ENCODE data around the gene PLEKHM1. TPM values are rescaled to one million over a fixed set of nuclear protein-coding genes. Genes with fewer than 3 reads are reported as not detected.

The PLEKHM1 gene
- total and polyA plus RNA-seq, 4 experiments from 2014 or later: 6.8 to 92.5 (median 50.9) TPM

GRCh38 chr17:45389354-45389753 is 101.2 kb downstream of the PLEKHM1 start:
- Mint-ChIP-seq H3K27me3 (peaks cover 5 to 9% of the 10 kb centered on the region in 2 donors), H3K27ac (peak overlapping the region in 1 of 7 donors; percentile 40), H3K36me3 (peaks cover 0 to 8% of the 10 kb centered on the region in 2 donors), H3K9me3 (no peaks in the 10 kb centered on the region), H3K4me1 (peaks cover 0 to 8% (median 4%) of the 10 kb centered on the region in 4 donors), H3K4me3 (peak overlapping the region in 1 of 8 donors; percentile 53)
- DNase-seq: no peak
- Histone ChIP-seq H3K9me3 (ENCODE audit: control insufficient read depth in 1 of 2, low read length in 2 of 2) (no peaks in the 10 kb centered on the region), H3K36me3 (ENCODE audit: insufficient read depth, low read length) (peaks cover 3% of the 10 kb centered on the region), H3K4me1 (ENCODE audit: insufficient read depth, low read length) (peaks cover 4% of the 10 kb centered on the region), H3K27ac (ENCODE audit: low read depth, low read length) (no peak overlapping the region), H3K4me3 (ENCODE audit: low read length in 2 of 2) (no peak overlapping the region), H3K27me3 (ENCODE audit: insufficient read depth, low read length) (no peaks in the 10 kb centered on the region)
- POLR2A ChIA-PET (ENCODE audit: partially characterized antibody): interaction anchor here (0.6 to 1.2 kb wide), 3 partner anchors 72 to 163 kb away, joined by 3 to 4 read pairs (median 3); no protein-coding TSS in a partner anchor
- CTCF ChIA-PET (ENCODE audit: partially characterized antibody): interaction anchor here (0.9 to 10.6 kb wide), 7 partner anchors 12 to 254 kb away, joined by 3 to 215 read pairs (median 4); partner anchors contain the start of genes ACBD4 and MAP3K14
- intact Hi-C loops (cut with micrococcal nuclease): no loop called here

- ChIA-PET POLR2A (ENCODE audit: partially characterized antibody) (interaction anchor here (0.6 to 1.2 kb wide), 2 partner anchors 71 to 163 kb away, joined by 3 to 4 read pairs; no protein-coding TSS in a partner anchor), CTCF (ENCODE audit: partially characterized antibody) (interaction anchor here (0.9 to 10.6 kb wide), 9 partner anchors 11 to 253 kb away, joined by 3 to 215 read pairs (median 4); partner anchors contain the start of genes ACBD4 and MAP3K14)
- intact Hi-C loops (cut with micrococcal nuclease): no loop called here
- peak overlapping the region in 1 of 7 donors; percentile 65 for H3K27ac Mint-ChIP-seq
- peaks cover 4% of the 10 kb centered on the region for H3K4me1 ChIP-seq (ENCODE audit: insufficient read depth, low read length)
- no peak overlapping the region for H3K4me3 Mint-ChIP-seq
- H3K4me1 Mint-ChIP-seq: peaks cover 0 to 8% (median 4%) of the 10 kb centered on the region in 4 donors
- H3K4me3 ChIP-seq (ENCODE audit: low read length in 2 of 2): no peak overlapping the region
- H3K27ac ChIP-seq (ENCODE audit: low read depth, low read length): no peak overlapping the region
- H3K36me3 ChIP-seq (ENCODE audit: insufficient read depth, low read length): no peaks in the 10 kb centered on the region
- peaks cover 0 to 6% of the 10 kb centered on the region in 2 donors for H3K36me3 Mint-ChIP-seq
- H3K27me3 Mint-ChIP-seq: peaks cover 5 to 9% of the 10 kb centered on the region in 2 donors
- no peaks in the 10 kb centered on the region for H3K27me3 ChIP-seq (ENCODE audit: insufficient read depth, low read length)
- DNase-seq: no peak
- no peaks in the 10 kb centered on the region for H3K9me3 ChIP-seq (ENCODE audit: control insufficient read depth in 1 of 2, low read length in 2 of 2)
- no peaks in the 10 kb centered on the region for H3K9me3 Mint-ChIP-seq
Observed at GRCh38 chr17:45388604-45389325, 101.8 kb downstream of the PLEKHM1 start.

GRCh38 chr17:45387739-45388138 is 102.8 kb downstream of the PLEKHM1 start:
- Mint-ChIP-seq H3K27me3 (peaks cover 5 to 9% of the 10 kb centered on the region in 2 donors), H3K4me1 (peaks cover 0 to 6% (median 4%) of the 10 kb centered on the region in 4 donors), H3K9me3 (no peaks in the 10 kb centered on the region), H3K4me3 (no peak overlapping the region), H3K27ac (peak overlapping the region in 1 of 7 donors; percentile 52), H3K36me3 (peaks cover 0 to 3% of the 10 kb centered on the region in 2 donors)
- Histone ChIP-seq H3K4me3 (ENCODE audit: low read length in 2 of 2) (no peak overlapping the region), H3K36me3 (ENCODE audit: insufficient read depth, low read length) (no peaks in the 10 kb centered on the region), H3K27ac (ENCODE audit: low read depth, low read length) (no peak overlapping the region), H3K9me3 (ENCODE audit: control insufficient read depth in 1 of 2, low read length in 2 of 2) (no peaks in the 10 kb centered on the region), H3K27me3 (ENCODE audit: insufficient read depth, low read length) (no peaks in the 10 kb centered on the region), H3K4me1 (ENCODE audit: insufficient read depth, low read length) (peaks cover 4% of the 10 kb centered on the region)
- intact Hi-C loops (cut with micrococcal nuclease): no loop called here
- DNase-seq: no peak
- CTCF ChIA-PET (ENCODE audit: partially characterized antibody): interaction anchor here (1.0 to 10.6 kb wide), 10 partner anchors 10 to 172 kb away, joined by 3 to 215 read pairs (median 4); no protein-coding TSS in a partner anchor
- POLR2A ChIA-PET (ENCODE audit: partially characterized antibody): interaction anchor here (0.6 kb wide), 1 partner anchor 112 kb away, joined by 3 read pairs; no protein-coding TSS in a partner anchor

- H3K27ac ChIP-seq (ENCODE audit: low read depth, low read length): no peak overlapping the region
- peaks cover 5 to 9% of the 10 kb centered on the region in 2 donors for H3K27me3 Mint-ChIP-seq
- POLR2A ChIA-PET (ENCODE audit: partially characterized antibody): interaction anchor here (0.8 to 2.6 kb wide), 6 partner anchors 109 to 167 kb away, joined by 3 to 25 read pairs (median 9); partner anchors contain the start of gene FMNL1
- no peaks in the 10 kb centered on the region for H3K36me3 ChIP-seq (ENCODE audit: insufficient read depth, low read length)
- H3K27me3 ChIP-seq (ENCODE audit: insufficient read depth, low read length): no peaks in the 10 kb centered on the region
- CTCF ChIA-PET (ENCODE audit: partially characterized antibody): interaction anchor here (0.9 to 10.6 kb wide), 26 partner anchors 7 to 466 kb away, joined by 3 to 215 read pairs (median 6); partner anchors contain the start of gene MAP3K14
- DNase-seq: no peak
- peaks cover 0 to 6% (median 4%) of the 10 kb centered on the region in 4 donors for H3K4me1 Mint-ChIP-seq
- H3K36me3 Mint-ChIP-seq: no peaks in the 10 kb centered on the region
- peaks cover 4% of the 10 kb centered on the region for H3K4me1 ChIP-seq (ENCODE audit: insufficient read depth, low read length)
- no peak overlapping the region for H3K4me3 Mint-ChIP-seq
- no peaks in the 10 kb centered on the region for H3K9me3 Mint-ChIP-seq
- H3K4me3 ChIP-seq (ENCODE audit: low read length in 2 of 2): no peak overlapping the region
- intact Hi-C loops (cut with micrococcal nuclease): no loop called here
- H3K9me3 ChIP-seq (ENCODE audit: control insufficient read depth in 1 of 2, low read length in 2 of 2): no peaks in the 10 kb centered on the region
- peak overlapping the region in 1 of 7 donors; percentile 50 for H3K27ac Mint-ChIP-seq
Observed at GRCh38 chr17:45386178-45386577, 104.3 kb downstream of the PLEKHM1 start.

Other genes with a start within 250 kb of the PLEKHM1 start
- gene SPATA32, start 228.6 kb downstream of the PLEKHM1 start, total RNA-seq: under 1 TPM; 0.22 to 0.41 TPM
- gene SPATA32, start 228.6 kb downstream of the PLEKHM1 start, polyA plus RNA-seq: under 1 TPM; 0.25 to 0.49 TPM
- 10 to 100 TPM; 48.7 to 49.3 TPM for gene MAP3K14, start 173.7 kb downstream of the PLEKHM1 start, total RNA-seq
- gene MAP3K14, start 173.7 kb downstream of the PLEKHM1 start, polyA plus RNA-seq: 10 to 100 TPM in 1 of 2 donors, 1 to 10 TPM in 1; 2.3 to 14.5 TPM
- 100 to 1,000 TPM; 108 to 113 TPM for gene ARHGAP27, start 57.9 kb downstream of the PLEKHM1 start, total RNA-seq
- gene ARHGAP27, start 57.9 kb downstream of the PLEKHM1 start, polyA plus RNA-seq: 10 to 100 TPM; 23.0 to 30.6 TPM